CD4-positive, CD25-positive, alpha-beta regulatory T cell (primary cell): Measurements from ENCODE around the gene GFRA4. TPM values are rescaled to one million over a fixed set of nuclear protein-coding genes. Genes with fewer than 3 reads are reported as not detected.

ENCODE experiments used
- ATAC-seq, 2 donors: fragments of 150-1000 bp; cut with Tn5 transposase; one replicate each; pipeline ENCODE4 v1.10.0; 2021; ENCODE audit warnings: low read depth in 2 of 2, moderate number of reproducible peaks in 2 of 2, moderate library complexity in 1 of 2
- DNase-seq, 3 donors: peaks; one replicate each; pipeline versions ENCODE4 v3.0.0 to v3.0.0-alpha.2; 2012 to 2022; ENCODE audit warnings: mixed read lengths in 1 of 3
- H3K27ac ChIP-seq: one replicate; pipeline ENCODE4 v1.7.0; 2013; ENCODE audit warnings: mild to moderate bottlenecking, low read length; ENCODE audit not compliant: insufficient read depth, poor library complexity, severe bottlenecking
- H3K27me3 ChIP-seq: one replicate; pipeline ENCODE4 v1.7.0; 2013; ENCODE audit warnings: low read length; ENCODE audit not compliant: control insufficient read depth, insufficient read depth
- H3K36me3 ChIP-seq: one replicate; pipeline ENCODE4 v1.7.0; 2013; ENCODE audit warnings: mild to moderate bottlenecking, low read length, moderate library complexity; ENCODE audit not compliant: control insufficient read depth, insufficient read depth
- H3K4me1 ChIP-seq: 2 replicates; pipeline ENCODE4 v1.7.0; 2013; ENCODE audit warnings: mild to moderate bottlenecking, low read length; ENCODE audit not compliant: insufficient read depth, control insufficient read depth, poor library complexity, severe bottlenecking
- H3K4me3 ChIP-seq: one replicate; pipeline ENCODE4 v1.7.0; 2013; ENCODE audit warnings: low read depth, mild to moderate bottlenecking, low read length, moderate library complexity
- H3K9me3 ChIP-seq, 2 experiments: 1 replicate in 1 of 2; 2 replicates in 1 of 2; pipeline ENCODE4 v1.7.0; 2013; ENCODE audit warnings: low read length in 2 of 2, mild to moderate bottlenecking in 1 of 2, moderate library complexity in 1 of 2; ENCODE audit not compliant: control insufficient read depth in 2 of 2
- H3K27ac Mint-ChIP-seq, 3 donors: one replicate each; pipeline ENCODE4 v1.8.0; 2020 to 2022; ENCODE audit warnings: mild to moderate bottlenecking in 3 of 3, mixed read lengths in 3 of 3, moderate library complexity in 2 of 3
- H3K27me3 Mint-ChIP-seq: one replicate; pipeline ENCODE4 v1.8.0; 2022; ENCODE audit warnings: mild to moderate bottlenecking, mixed read lengths
- H3K36me3 Mint-ChIP-seq: one replicate; pipeline ENCODE4 v1.8.0; 2020; ENCODE audit warnings: mixed read lengths
- H3K4me1 Mint-ChIP-seq, 4 donors: one replicate each; pipeline ENCODE4 v1.8.0; 2020 to 2022; ENCODE audit warnings: mixed read lengths in 4 of 4, mild to moderate bottlenecking in 1 of 4
- H3K4me3 Mint-ChIP-seq, 4 donors: one replicate each; pipeline ENCODE4 v1.8.0; 2020 to 2022; ENCODE audit warnings: mild to moderate bottlenecking in 4 of 4, mixed read lengths in 4 of 4, moderate library complexity in 3 of 4
- H3K9me3 Mint-ChIP-seq, 7 donors: one replicate each; pipeline ENCODE4 v1.8.0; 2020 to 2022; ENCODE audit warnings: mixed read lengths in 7 of 7, mild to moderate bottlenecking in 3 of 7, moderate library complexity in 2 of 7
- polyA plus RNA-seq, 4 donors: library from polyadenylated mRNA; unstranded; fragments of 300-500 nt; fragmentation: Illumina TruSeq; gene quantifications; one replicate each; pipeline ENCODE4 v1.2.3, GENCODE V29; 2021
- total RNA-seq: library from RNA; stranded (reverse); gene quantifications from one replicate; pipeline ENCODE4 v1.2.3, GENCODE V29; 2022

GFRA4 gene
- total and polyA plus RNA-seq, 5 donors from 2014 or later, result not detected

GRCh38 chr20:3645309-3646066, 17.7 kb downstream of the GFRA4 start:
- DNase-seq, result no peak
- H3K4me3 ChIP-seq, result no peak overlapping the region
- H3K9me3 Mint-ChIP-seq, result peaks cover 0 to 1% (median 0%) of the 10 kb centered on the region in 7 donors
- H3K27ac Mint-ChIP-seq, result no peak overlapping the region
- no peaks in the 10 kb centered on the region for H3K27me3 Mint-ChIP-seq
- H3K4me1 Mint-ChIP-seq, result no peaks in the 10 kb centered on the region
- H3K27me3 ChIP-seq, result no peaks in the 10 kb centered on the region
- no peak overlapping the region for H3K27ac ChIP-seq
- peaks cover 49% of the 10 kb centered on the region for H3K36me3 Mint-ChIP-seq
- ATAC-seq, result no peak
- H3K4me1 ChIP-seq, result no peaks in the 10 kb centered on the region
- no peak overlapping the region for H3K4me3 Mint-ChIP-seq
- H3K9me3 ChIP-seq, result no peaks in the 10 kb centered on the region
- H3K36me3 ChIP-seq, result peaks cover 11% of the 10 kb centered on the region

GRCh38 chr20:3640259-3640658, 22.9 kb downstream of the GFRA4 start:
- Mint-ChIP-seq H3K36me3 (peaks cover 46% of the 10 kb centered on the region), H3K27me3 (no peaks in the 10 kb centered on the region), H3K4me3 (no peak overlapping the region), H3K4me1 (no peaks in the 10 kb centered on the region), H3K27ac (no peak overlapping the region), H3K9me3 (peaks cover 0 to 1% (median 0%) of the 10 kb centered on the region in 7 donors)
- no peak overlapping the region for H3K4me3 ChIP-seq
- DNase-seq (no peak), ATAC-seq (no peak)
- H3K9me3 ChIP-seq, result no peaks in the 10 kb centered on the region
- H3K27me3 ChIP-seq, result no peaks in the 10 kb centered on the region
- H3K4me1 ChIP-seq, result no peaks in the 10 kb centered on the region
- no peak overlapping the region for H3K27ac ChIP-seq
- peaks cover 9% of the 10 kb centered on the region for H3K36me3 ChIP-seq

GRCh38 chr20:3635346-3635745, 27.9 kb downstream of the GFRA4 start:
- no peaks in the 10 kb centered on the region for H3K9me3 ChIP-seq
- H3K27me3 ChIP-seq, result no peaks in the 10 kb centered on the region
- H3K4me1 ChIP-seq, result no peaks in the 10 kb centered on the region
- H3K4me3 ChIP-seq, result no peak overlapping the region
- Mint-ChIP-seq H3K9me3 (no peaks in the 10 kb centered on the region), H3K27me3 (no peaks in the 10 kb centered on the region), H3K36me3 (peaks cover 40% of the 10 kb centered on the region), H3K4me3 (no peak overlapping the region), H3K27ac (no peak overlapping the region), H3K4me1 (peaks cover 0 to 2% (median 0%) of the 10 kb centered on the region in 4 donors)
- ATAC-seq (no peak), DNase-seq (no peak)
- no peak overlapping the region for H3K27ac ChIP-seq
- H3K36me3 ChIP-seq, result peaks cover 12% of the 10 kb centered on the region

- no peaks in the 10 kb centered on the region for H3K9me3 ChIP-seq
- Mint-ChIP-seq H3K4me3 (no peak overlapping the region), H3K4me1 (peaks cover 0 to 2% (median 0%) of the 10 kb centered on the region in 4 donors)
Measured at GRCh38 chr20:3633913-3634478, 29.2 kb downstream of the GFRA4 start.

GRCh38 chr20:3632311-3633004, 30.7 kb downstream of the GFRA4 start:
- H3K4me3 ChIP-seq, result no peak overlapping the region
- no peaks in the 10 kb centered on the region for H3K4me1 ChIP-seq
- H3K27me3 Mint-ChIP-seq, result no peaks in the 10 kb centered on the region
- no peak overlapping the region for H3K4me3 Mint-ChIP-seq
- H3K27ac ChIP-seq, result no peak overlapping the region
- no peak for ATAC-seq
- no peak for DNase-seq
- H3K4me1 Mint-ChIP-seq, result peaks cover 0 to 2% (median 0%) of the 10 kb centered on the region in 4 donors
- H3K36me3 ChIP-seq, result peaks cover 9% of the 10 kb centered on the region
- H3K9me3 ChIP-seq, result no peaks in the 10 kb centered on the region
- H3K27ac Mint-ChIP-seq, result peak overlapping the region in 1 of 3 donors; percentile 55
- no peaks in the 10 kb centered on the region for H3K9me3 Mint-ChIP-seq
- no peaks in the 10 kb centered on the region for H3K27me3 ChIP-seq
- H3K36me3 Mint-ChIP-seq, result peaks cover 38% of the 10 kb centered on the region

More at GRCh38 chr20:3633913-3634478, 29.2 kb downstream of the GFRA4 start:
- ATAC-seq (no peak), DNase-seq (no peak)
- H3K4me3 ChIP-seq, result no peak overlapping the region
- peaks cover 10% of the 10 kb centered on the region for H3K36me3 ChIP-seq
- no peak overlapping the region for H3K27ac Mint-ChIP-seq
- peaks cover 42% of the 10 kb centered on the region for H3K36me3 Mint-ChIP-seq
- H3K27ac ChIP-seq, result no peak overlapping the region
- H3K9me3 Mint-ChIP-seq, result no peaks in the 10 kb centered on the region
- no peaks in the 10 kb centered on the region for H3K27me3 ChIP-seq
- H3K4me1 ChIP-seq, result no peaks in the 10 kb centered on the region
- H3K27me3 Mint-ChIP-seq, result no peaks in the 10 kb centered on the region

- Mint-ChIP-seq H3K4me1 (peaks cover 0 to 2% (median 0%) of the 10 kb centered on the region in 4 donors), H3K27me3 (no peaks in the 10 kb centered on the region), H3K27ac (no peak overlapping the region), H3K36me3 (peaks cover 42% of the 10 kb centered on the region), H3K9me3 (no peaks in the 10 kb centered on the region), H3K4me3 (no peak overlapping the region)
- Histone ChIP-seq H3K4me3 (no peak overlapping the region), H3K27me3 (no peaks in the 10 kb centered on the region), H3K4me1 (no peaks in the 10 kb centered on the region), H3K27ac (no peak overlapping the region), H3K9me3 (no peaks in the 10 kb centered on the region), H3K36me3 (peaks cover 9% of the 10 kb centered on the region)
- DNase-seq, result no peak
- no peak for ATAC-seq
Measured at GRCh38 chr20:3631534-3631933, 31.7 kb downstream of the GFRA4 start.

- Mint-ChIP-seq H3K27ac (no peak overlapping the region), H3K9me3 (no peaks in the 10 kb centered on the region), H3K27me3 (no peaks in the 10 kb centered on the region), H3K4me3 (no peak overlapping the region), H3K36me3 (peaks cover 42% of the 10 kb centered on the region), H3K4me1 (peaks cover 0 to 2% (median 0%) of the 10 kb centered on the region in 4 donors)
- Histone ChIP-seq H3K4me1 (no peaks in the 10 kb centered on the region), H3K27ac (no peak overlapping the region), H3K27me3 (no peaks in the 10 kb centered on the region), H3K9me3 (no peaks in the 10 kb centered on the region), H3K4me3 (no peak overlapping the region), H3K36me3 (peaks cover 9% of the 10 kb centered on the region)
- DNase-seq, result no peak
- ATAC-seq, result no peak
Measured at GRCh38 chr20:3630429-3630828, 32.8 kb downstream of the GFRA4 start.
